Gastroesophageal sphincter (tissue), 4 donors: Measurements from ENCODE around the gene MECR. TPM values are rescaled to one million over a fixed set of nuclear protein-coding genes. Genes with fewer than 3 reads are reported as not detected.
"Not testable (repeated sequence)": the region's sequence is repeated elsewhere in the genome, so short reads cannot be mapped to it uniquely, and the experiment has no call there.

Experiments used
- ATAC-seq: fragments of 150-250 bp; one replicate; pipeline ENCODE4 v1.9.1; 2016; ENCODE audit warnings: mild to moderate bottlenecking, moderate library complexity
- H3K27ac ChIP-seq, 4 donors: fragments of 200-600 bp; sonication (generic) in 3 of 4; 1 replicate in 3 of 4; 2 replicates in 1 of 4; pipeline ENCODE4 v1.5.1; 2016 to 2019
- H3K27me3 ChIP-seq: fragments of 200-600 bp; sonication (generic); one replicate; pipeline ENCODE4 v1.5.1; 2019
- H3K36me3 ChIP-seq, 2 donors: fragments of 200-600 bp; sonication (generic); one replicate each; pipeline ENCODE4 v1.5.1; 2019; ENCODE audit warnings: control low read depth in 1 of 2
- H3K4me1 ChIP-seq, 3 donors: fragments of 200-600 bp; sonication (generic); 1 replicate in 2 of 3; 2 replicates in 1 of 3; pipeline ENCODE4 v1.5.1; 2016 to 2019; ENCODE audit warnings: control low read depth in 2 of 3
- H3K4me3 ChIP-seq, 2 donors: fragments of 200-600 bp; sonication (generic); one replicate each; pipeline ENCODE4 v1.5.1; 2019; ENCODE audit warnings: mild to moderate bottlenecking in 1 of 2, moderate library complexity in 1 of 2
- H3K9me3 ChIP-seq, 3 donors: fragments of 200-600 bp; sonication (generic); one replicate each; pipeline ENCODE4 v1.5.1; 2017 to 2019; ENCODE audit warnings: control low read depth in 2 of 3
- EP300 ChIP-seq: sonication (generic); formaldehyde crosslinking; IDR thresholded peaks from one replicate; pipeline ENCODE4 v1.6.1; 2017; ENCODE audit warnings: antibody characterized with exemption, mild to moderate bottlenecking
- POLR2A ChIP-seq, 2 donors: fragments of 450-650 bp; IDR thresholded peaks; one replicate each; pipeline ENCODE4 v1.6.1; 2017; ENCODE audit warnings: antibody characterized with exemption in 2 of 2, mild to moderate bottlenecking in 2 of 2, moderate library complexity in 1 of 2
- POLR2AphosphoS5 ChIP-seq: sonication (generic); formaldehyde crosslinking; IDR thresholded peaks from one replicate; pipeline ENCODE4 v1.6.1; 2017; ENCODE audit warnings: antibody characterized with exemption
- WGBS, 2 donors: methylation state at CpG; one replicate each; pipeline ENCODE4 v1.1.5; 2018; ENCODE audit warnings: low coverage in 1 of 2; 5-methylcytosine and 5-hydroxymethylcytosine counted together
- total RNA-seq, 4 donors: library from RNA; depleted of rRNA; stranded (reverse); fragments of >200 nt; gene quantifications; one replicate each; pipeline ENCODE4 v1.1.0, GENCODE V29; 2016
- TF ChIP-seq, protein P1 (sequence below), 4 experiments: fragments of 200-600 bp in 2 of 4; fragments of 450-650 bp in 2 of 4; sonication (generic) in 1 of 4; IDR thresholded peaks; one replicate each; pipeline ENCODE4 v1.5.1; 2017 to 2019; ENCODE audit warnings: antibody characterized with exemption in 4 of 4, mild to moderate bottlenecking in 2 of 4, moderate library complexity in 2 of 4

The MECR gene
- total RNA-seq, 4 donors from 2014 or later: 8.2 to 17.1 (median 12.9) TPM

DNA sequence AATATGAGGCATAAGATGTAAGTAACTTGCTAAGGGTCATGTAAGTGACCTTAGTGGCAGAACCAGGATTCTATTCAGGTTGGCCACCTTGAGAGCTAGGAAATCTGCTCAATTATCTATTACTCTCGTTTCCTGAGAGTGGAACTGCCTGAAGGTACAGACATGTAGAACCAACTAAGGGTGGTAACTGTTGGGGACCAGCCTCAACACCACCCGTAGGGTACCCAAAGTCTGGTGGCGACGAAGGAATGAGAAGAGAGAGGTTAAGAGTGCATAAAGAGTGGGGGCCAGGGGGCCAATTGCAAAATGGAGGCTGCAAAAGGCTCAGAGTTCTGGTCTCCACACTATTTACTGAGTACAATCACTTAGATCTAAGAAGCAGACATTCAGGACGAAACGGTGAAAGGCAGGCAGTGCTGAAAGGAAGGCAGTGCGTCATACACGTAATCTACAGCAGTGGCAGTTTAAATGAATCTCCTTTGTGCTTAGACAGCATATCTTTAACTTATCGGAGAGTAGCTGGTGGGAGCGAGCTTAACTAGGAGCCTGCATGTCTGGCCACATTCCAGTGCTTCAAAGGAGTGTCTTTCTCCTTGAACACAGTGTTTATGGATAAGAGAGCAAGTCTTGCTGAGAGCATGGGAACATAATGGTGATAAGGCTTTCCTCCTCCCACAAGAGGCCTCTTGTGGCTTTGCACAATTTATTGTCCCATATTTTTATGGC lies 74.0 kb downstream of the MECR start:
- H3K4me3 ChIP-seq: no peak overlapping the region
- ATAC-seq: no peak
- peak overlapping the region in 3 of 4 donors; percentile 20 to 61 (median 59) for H3K27ac ChIP-seq
- no peaks in the 10 kb centered on the region for H3K9me3 ChIP-seq
- H3K4me1 ChIP-seq: peaks cover 7 to 45% (median 10%) of the 10 kb centered on the region in 3 donors
- peaks cover 0 to 86% of the 10 kb centered on the region in 2 donors for H3K36me3 ChIP-seq
- TF ChIP-seq POLR2A (IDR thresholded peaks at IDR 0.05): no peak
- no peak for TF ChIP-seq EP300
- TF ChIP-seq, protein P1, sequence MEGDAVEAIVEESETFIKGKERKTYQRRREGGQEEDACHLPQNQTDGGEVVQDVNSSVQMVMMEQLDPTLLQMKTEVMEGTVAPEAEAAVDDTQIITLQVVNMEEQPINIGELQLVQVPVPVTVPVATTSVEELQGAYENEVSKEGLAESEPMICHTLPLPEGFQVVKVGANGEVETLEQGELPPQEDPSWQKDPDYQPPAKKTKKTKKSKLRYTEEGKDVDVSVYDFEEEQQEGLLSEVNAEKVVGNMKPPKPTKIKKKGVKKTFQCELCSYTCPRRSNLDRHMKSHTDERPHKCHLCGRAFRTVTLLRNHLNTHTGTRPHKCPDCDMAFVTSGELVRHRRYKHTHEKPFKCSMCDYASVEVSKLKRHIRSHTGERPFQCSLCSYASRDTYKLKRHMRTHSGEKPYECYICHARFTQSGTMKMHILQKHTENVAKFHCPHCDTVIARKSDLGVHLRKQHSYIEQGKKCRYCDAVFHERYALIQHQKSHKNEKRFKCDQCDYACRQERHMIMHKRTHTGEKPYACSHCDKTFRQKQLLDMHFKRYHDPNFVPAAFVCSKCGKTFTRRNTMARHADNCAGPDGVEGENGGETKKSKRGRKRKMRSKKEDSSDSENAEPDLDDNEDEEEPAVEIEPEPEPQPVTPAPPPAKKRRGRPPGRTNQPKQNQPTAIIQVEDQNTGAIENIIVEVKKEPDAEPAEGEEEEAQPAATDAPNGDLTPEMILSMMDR (IDR thresholded peaks at IDR 0.05): no peak
- TF ChIP-seq POLR2AphosphoS5: no peak
- 30 to 41% methylated on average over 9 to 10 of the region's 10 CpGs for WGBS, 2 donors
- no peaks in the 10 kb centered on the region for H3K27me3 ChIP-seq

DNA sequence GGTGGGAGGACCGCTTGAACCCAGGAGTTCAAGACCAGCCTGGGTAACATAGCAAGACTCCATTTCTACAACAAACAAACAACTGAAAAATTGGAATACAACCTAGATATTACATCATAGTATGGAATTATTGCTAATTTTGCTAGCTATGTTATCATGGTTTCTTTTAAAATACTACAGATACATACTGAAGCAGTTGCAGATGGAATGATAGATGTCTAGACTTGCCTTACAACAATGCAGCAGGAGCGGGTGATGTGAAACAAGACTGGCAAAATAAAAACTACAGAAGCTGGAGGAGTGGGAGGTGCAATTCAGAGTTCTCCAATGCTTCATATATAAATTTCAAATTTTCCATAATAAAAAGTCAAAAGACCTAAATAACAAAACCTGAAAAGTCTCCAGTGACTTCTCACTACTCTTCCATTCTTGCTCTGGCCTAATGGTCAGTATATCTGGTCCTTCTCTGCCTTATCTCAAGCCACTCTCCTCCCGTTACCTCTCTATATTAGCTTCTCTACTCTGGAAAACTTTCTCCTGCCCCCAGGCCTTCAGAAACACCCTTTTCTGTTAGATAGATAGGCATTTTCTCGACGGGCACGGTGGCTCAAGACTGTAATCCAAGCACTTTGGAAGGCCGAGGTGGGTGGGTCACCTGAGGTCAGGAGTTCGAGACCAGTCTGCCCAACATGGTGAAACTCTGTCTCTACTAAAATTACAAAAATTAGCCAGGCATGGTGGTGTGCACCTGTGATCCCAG lies 78.5 kb downstream of the MECR start:
- Histone ChIP-seq H3K27ac (no peak overlapping the region), H3K27me3 (no peaks in the 10 kb centered on the region), H3K4me3 (no peak overlapping the region), H3K36me3 (peaks cover 3 to 97% of the 10 kb centered on the region in 2 donors), H3K9me3 (no peaks in the 10 kb centered on the region), H3K4me1 (peaks cover 7 to 17% (median 10%) of the 10 kb centered on the region in 3 donors)
- no peak for ATAC-seq
- WGBS, 2 donors: 83 to 87% methylated on average over 3 to 7 of the region's 8 CpGs
- TF ChIP-seq, protein P1 (IDR thresholded peaks at IDR 0.05): no peak
- TF ChIP-seq POLR2A (IDR thresholded peaks at IDR 0.05): no peak
- no peak for TF ChIP-seq EP300
- no peak for TF ChIP-seq POLR2AphosphoS5

DNA sequence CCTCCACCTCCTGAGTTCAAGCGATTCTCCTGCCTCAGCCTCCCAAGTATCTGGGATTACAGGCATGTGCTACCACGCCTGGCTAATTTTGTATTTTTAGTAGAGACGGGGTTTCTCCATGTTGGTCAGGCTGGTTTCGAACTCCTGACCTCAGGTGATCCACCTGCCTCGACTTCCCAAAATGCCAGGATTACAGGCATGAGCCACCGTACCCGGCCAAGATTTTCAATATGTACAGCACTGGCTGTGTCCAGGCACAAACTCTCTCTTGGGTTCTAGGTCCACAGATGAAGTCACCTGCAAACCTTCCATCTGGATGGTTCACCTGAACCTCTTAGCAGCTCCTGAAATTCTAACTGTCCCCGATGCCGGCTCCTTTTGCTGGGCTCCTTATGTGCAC lies 80.4 kb downstream of the MECR start:
- not testable (repeated sequence) for H3K27ac ChIP-seq, H3K4me3 ChIP-seq, H3K9me3 ChIP-seq, H3K4me1 ChIP-seq, H3K27me3 ChIP-seq, ATAC-seq
- peaks cover 3 to 100% of the 10 kb centered on the region in 2 donors for H3K36me3 ChIP-seq
- WGBS, 2 donors: 97 to 100% methylated on average over 3 to 9 of the region's 9 CpGs

GRCh38 chr1:29148656-29149491 lies 81.9 kb downstream of the MECR start:
- no peak for TF ChIP-seq EP300
- TF ChIP-seq, protein P1 (IDR thresholded peaks at IDR 0.05): no peak
- TF ChIP-seq POLR2A (IDR thresholded peaks at IDR 0.05): no peak
- no peak for TF ChIP-seq POLR2AphosphoS5
- H3K4me3 ChIP-seq: no peak overlapping the region
- peaks cover 3 to 100% of the 10 kb centered on the region in 2 donors for H3K36me3 ChIP-seq
- 93 to 96% methylated on average over 12 to 22 of the region's 35 CpGs for WGBS, 2 donors
- peaks cover 0 to 11% (median 0%) of the 10 kb centered on the region in 3 donors for H3K4me1 ChIP-seq
- no peak overlapping the region for H3K27ac ChIP-seq
- no peak for ATAC-seq
- H3K27me3 ChIP-seq: no peaks in the 10 kb centered on the region
- H3K9me3 ChIP-seq: no peaks in the 10 kb centered on the region
